WERI-Rb-1 (cell line): ENCODE measurements around the gene TMEM154.

ENCODE experiments used
- DNase-seq: peaks from one replicate; pipeline ENCODE4 v3.0.0-alpha.2; 2020
- H3K27ac ChIP-seq: fragments of 250-450 bp; sonication (Bioruptor Pico); 2 replicates; pipeline ENCODE4 v1.5.1; 2020; ENCODE audit warnings: mild to moderate bottlenecking, moderate library complexity
- H3K27me3 ChIP-seq: fragments of 250-450 bp; sonication (Bioruptor Pico); 2 replicates; pipeline ENCODE4 v1.5.1; 2021; ENCODE audit warnings: mild to moderate bottlenecking, low read depth, moderate library complexity; ENCODE audit not compliant: insufficient read depth, severe bottlenecking
- H3K36me3 ChIP-seq: fragments of 250-450 bp; sonication (Bioruptor Pico); 2 replicates; pipeline ENCODE4 v1.5.1; 2020; ENCODE audit warnings: mild to moderate bottlenecking, moderate library complexity
- H3K4me3 ChIP-seq: 2 replicates; pipeline ENCODE4 v1.5.1; 2011; ENCODE audit warnings: low read depth, mild to moderate bottlenecking, control low read depth, low read length
- H3K9me3 ChIP-seq: fragments of 250-450 bp; sonication (Bioruptor Pico); 2 replicates; pipeline ENCODE4 v1.5.1; 2021; ENCODE audit warnings: mild to moderate bottlenecking, moderate library complexity; ENCODE audit not compliant: severe bottlenecking
- CTCF ChIP-seq: IDR thresholded peaks from 2 replicates; pipeline ENCODE4 v1.5.1; 2011; ENCODE audit warnings: low read depth, mild to moderate bottlenecking, control low read depth, inconsistent platforms, low read length

TMEM154 gene

GRCh38 chr4:152678841-152679240, 956 bp downstream of the TMEM154 start:
- H3K9me3 ChIP-seq, result no peaks in the 10 kb centered on the region
- H3K27ac ChIP-seq, result no peak overlapping the region
- H3K27me3 ChIP-seq, result no peaks in the 10 kb centered on the region
- no peak for TF ChIP-seq CTCF
- no peak overlapping the region for H3K4me3 ChIP-seq
- no peaks in the 10 kb centered on the region for H3K36me3 ChIP-seq
- no peak for DNase-seq

- Histone ChIP-seq H3K4me3 (no peak overlapping the region), H3K27me3 (no peaks in the 10 kb centered on the region), H3K27ac (no peak overlapping the region), H3K36me3 (no peaks in the 10 kb centered on the region), H3K9me3 (no peaks in the 10 kb centered on the region)
- no peak for DNase-seq
- TF ChIP-seq CTCF, result no peak
These were observed 2.7 kb downstream of the TMEM154 start for GRCh38 chr4:152677117-152677516.

- DNase-seq, result no peak
- no peaks in the 10 kb centered on the region for H3K36me3 ChIP-seq
- no peaks in the 10 kb centered on the region for H3K27me3 ChIP-seq
- H3K4me3 ChIP-seq, result no peak overlapping the region
- no peaks in the 10 kb centered on the region for H3K9me3 ChIP-seq
- no peak for TF ChIP-seq CTCF
- no peak overlapping the region for H3K27ac ChIP-seq
These were observed 3.5 kb downstream of the TMEM154 start for GRCh38 chr4:152676052-152676854.

- Histone ChIP-seq H3K27me3 (no peaks in the 10 kb centered on the region), H3K36me3 (no peaks in the 10 kb centered on the region), H3K4me3 (no peak overlapping the region), H3K27ac (no peak overlapping the region), H3K9me3 (no peaks in the 10 kb centered on the region)
- no peak for DNase-seq
- TF ChIP-seq CTCF, result no peak
These were observed 5.4 kb downstream of the TMEM154 start for GRCh38 chr4:152674359-152674758.

- H3K27me3 ChIP-seq, result no peaks in the 10 kb centered on the region
- no peaks in the 10 kb centered on the region for H3K36me3 ChIP-seq
- H3K9me3 ChIP-seq, result no peaks in the 10 kb centered on the region
- no peak overlapping the region for H3K4me3 ChIP-seq
- DNase-seq, result no peak
- H3K27ac ChIP-seq, result no peak overlapping the region
- no peak for TF ChIP-seq CTCF
These were observed 6.3 kb downstream of the TMEM154 start for GRCh38 chr4:152673489-152673888.
